GM18520 (cell line): ENCODE measurements around the gene TVP23A.
A peak's percentile ranks its signal among the peaks of the same experiment; 100 is the strongest.
"Not testable (repeated sequence)": the region's sequence is repeated elsewhere in the genome, so short reads cannot be mapped to it uniquely, and the experiment has no call there.

ENCODE experiments used
- ATAC-seq: cut with Tn5 transposase; IDR thresholded peaks from one replicate; pipeline ENCODE4 v1.9.1; 2021; ENCODE audit not compliant: unreplicated experiment

Gene TVP23A

GRCh38 chr16:10752843-10753523 is 65.6 kb downstream of the TVP23A start:
- ATAC-seq: no peak

GRCh38 chr16:10751291-10751697 is 67.3 kb downstream of the TVP23A start:
- ATAC-seq: no peak

- no peak for ATAC-seq
These were observed 67.8 kb downstream of the TVP23A start for GRCh38 chr16:10750793-10751192.

GRCh38 chr16:10745841-10746240 is 72.8 kb downstream of the TVP23A start:
- no peak for ATAC-seq

- ATAC-seq: no peak
These were observed 74.1 kb downstream of the TVP23A start for GRCh38 chr16:10744370-10745030.

- peak; percentile 66 for ATAC-seq
These were observed 74.8 kb downstream of the TVP23A start, which contains the start of gene NUBP1 for GRCh38 chr16:10743610-10744369. NUBP1 (plus strand) TSS chr16:10743842; CDS start chr16:10743864, 22 bp downstream.

- no peak for ATAC-seq
These were observed 75.4 kb downstream of the TVP23A start for GRCh38 chr16:10743227-10743609.

GRCh38 chr16:10741844-10742243 is 76.8 kb downstream of the TVP23A start:
- ATAC-seq: no peak

GRCh38 chr16:10741249-10741648 is 77.3 kb downstream of the TVP23A start:
- ATAC-seq: not testable (repeated sequence)

GRCh38 chr16:10740845-10741208 is 77.8 kb downstream of the TVP23A start:
- ATAC-seq: no peak

- no peak for ATAC-seq
These were observed 78.4 kb downstream of the TVP23A start for GRCh38 chr16:10740000-10740844.

GRCh38 chr16:10738231-10739077 is 80.1 kb downstream of the TVP23A start:
- peak; percentile 74 for ATAC-seq

GRCh38 chr16:10737068-10737625 is 81.4 kb downstream of the TVP23A start:
- no peak for ATAC-seq

- ATAC-seq: no peak
These were observed 86.8 kb downstream of the TVP23A start for GRCh38 chr16:10731790-10732189.

- ATAC-seq: no peak
These were observed 89.2 kb downstream of the TVP23A start for GRCh38 chr16:10729104-10730048.

- no peak for ATAC-seq
These were observed 90.3 kb downstream of the TVP23A start for GRCh38 chr16:10728003-10728887.
